Measurements from ENCODE around the gene CIRBP. TPM values are rescaled to one million over a fixed set of nuclear protein-coding genes. Genes with fewer than 3 reads are reported as not detected.

Gene CIRBP
- polyA plus RNA-seq, 3 donors, result 778 to 993 (median 799) TPM

DNA sequence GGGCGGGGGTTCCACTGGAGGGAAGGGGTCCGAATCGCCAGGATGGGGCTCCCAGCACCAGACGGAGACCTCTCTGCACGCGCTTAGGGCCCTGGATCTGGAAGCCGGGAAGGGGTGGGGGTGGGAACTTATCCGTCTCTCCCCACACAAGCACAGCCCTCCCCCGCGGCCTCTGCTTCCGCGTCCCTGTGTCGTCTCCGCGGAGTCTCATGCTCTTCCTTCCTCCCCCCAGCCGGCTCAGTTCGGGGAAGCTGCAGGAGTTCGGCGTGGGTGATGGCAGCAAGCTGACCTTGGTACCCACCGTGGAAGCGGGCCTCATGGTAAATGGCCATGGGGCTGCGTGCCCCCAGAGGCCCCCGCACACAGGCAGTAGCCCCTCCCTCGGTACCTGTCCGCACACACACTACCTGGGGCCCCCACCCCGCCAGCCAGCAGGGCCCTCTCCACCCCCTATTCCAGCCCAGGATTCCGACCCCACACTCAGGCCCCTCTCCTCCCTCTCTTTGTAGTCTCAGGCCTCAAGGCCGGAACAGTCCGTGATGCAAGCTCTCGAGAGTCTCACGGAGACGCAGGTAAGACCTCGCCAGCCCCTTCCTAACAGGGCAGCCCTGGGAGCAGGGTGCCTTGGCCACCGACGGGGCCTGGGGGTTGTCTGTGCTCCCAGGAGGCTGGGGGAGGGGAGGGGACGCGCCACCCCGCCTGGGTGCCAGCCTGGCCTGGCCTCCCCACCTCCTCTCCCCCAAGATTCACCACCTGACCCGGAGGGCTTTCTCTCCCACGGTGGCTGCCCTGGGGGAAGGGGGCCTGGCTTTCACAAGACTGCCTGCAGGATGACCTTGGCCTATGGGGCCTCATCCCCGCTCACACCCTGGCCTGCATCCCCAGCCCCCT lies 17.6 kb upstream of the CIRBP start:
- no peak for DNase-seq

- DNase-seq, result no peak
Observed at GRCh38 chr19:1252221-1252820, 16.8 kb upstream of the CIRBP start.

GRCh38 chr19:1252821-1253513 lies 16.2 kb upstream of the CIRBP start:
- DNase-seq, result no peak

DNA sequence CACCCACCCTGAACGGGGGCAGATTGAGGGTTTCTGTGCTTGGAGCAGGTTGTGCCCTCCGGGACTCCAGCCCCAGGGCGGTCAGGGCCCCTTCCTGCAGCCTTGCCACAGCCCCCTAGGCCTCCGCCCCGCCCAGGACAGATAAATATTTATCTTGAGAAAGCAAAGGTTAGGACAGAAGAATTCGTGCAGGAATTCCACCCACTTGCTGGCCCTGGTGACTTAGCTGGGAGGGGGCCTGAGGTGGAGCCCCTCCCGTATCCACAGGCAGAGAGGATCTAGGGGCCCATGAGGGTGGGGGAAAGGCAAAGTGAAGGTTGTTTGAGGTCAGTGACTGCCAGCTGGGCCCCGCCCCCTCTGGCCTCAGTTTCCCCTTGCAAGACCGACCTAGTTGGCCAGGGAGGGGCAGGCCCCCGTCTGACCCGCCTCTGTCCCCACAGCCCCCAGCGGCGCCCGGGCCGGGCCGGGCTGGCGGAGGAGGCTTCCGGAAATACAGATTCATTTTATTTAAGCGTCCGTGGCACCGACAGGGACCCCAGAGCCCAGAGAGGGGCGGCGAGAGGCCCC lies 15.5 kb upstream of the CIRBP start:
- DNase-seq, result no peak

DNA sequence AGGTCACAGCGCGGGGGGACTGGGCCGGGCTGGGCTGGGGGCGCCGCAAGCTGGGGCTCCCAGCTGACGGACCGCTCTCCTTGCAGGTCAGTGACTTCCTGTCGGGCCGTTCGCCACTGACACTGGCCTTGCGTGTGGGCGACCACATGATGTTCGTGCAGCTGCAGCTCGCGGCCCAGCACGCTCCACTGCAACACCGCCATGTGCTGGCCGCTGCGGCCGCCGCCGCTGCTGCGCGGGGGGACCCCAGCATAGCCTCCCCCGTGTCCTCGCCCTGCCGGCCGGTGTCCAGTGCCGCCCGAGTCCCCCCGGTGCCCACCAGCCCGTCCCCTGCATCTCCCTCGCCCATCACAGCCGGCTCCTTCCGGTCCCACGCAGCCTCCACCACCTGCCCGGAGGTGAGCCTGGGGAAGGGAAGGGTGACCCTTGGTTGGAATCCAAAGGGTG lies 15.0 kb upstream of the CIRBP start:
- DNase-seq, result no peak

DNA sequence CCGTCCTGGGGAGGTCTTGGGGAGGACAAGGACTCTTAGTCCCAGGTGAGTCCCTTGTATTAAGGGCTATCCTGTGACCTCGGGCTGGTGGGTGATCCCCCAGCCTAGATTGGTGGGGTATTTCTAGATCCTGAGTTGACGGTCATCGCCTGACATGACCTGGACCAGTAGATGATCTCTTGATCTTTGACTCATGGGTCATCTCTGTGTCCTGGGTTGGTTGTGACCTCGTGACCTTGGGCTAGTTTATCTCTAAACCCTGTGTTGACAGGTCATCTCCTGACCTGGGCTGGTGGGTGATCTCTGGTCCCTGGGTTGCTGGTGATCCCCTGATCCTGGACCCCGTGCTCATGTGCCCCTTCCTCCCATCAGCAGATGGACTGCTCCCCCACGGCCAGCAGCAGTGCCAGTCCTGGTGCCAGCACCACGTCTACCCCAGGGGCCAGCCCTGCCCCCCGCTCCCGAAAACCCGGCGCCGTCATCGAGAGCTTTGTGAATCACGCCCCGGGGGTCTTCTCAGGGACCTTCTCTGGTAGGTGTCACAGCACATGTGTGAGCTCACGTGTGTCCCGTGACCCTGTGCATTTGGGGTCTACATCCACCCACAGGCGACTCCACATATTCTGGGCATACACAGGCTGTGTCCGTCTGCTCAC lies 14.5 kb upstream of the CIRBP start:
- no peak for DNase-seq

- no peak for DNase-seq
Observed at GRCh38 chr19:1255186-1256161, 13.7 kb upstream of the CIRBP start.

- no peak for DNase-seq
Observed at GRCh38 chr19:1256646-1257474, 12.3 kb upstream of the CIRBP start.

DNA sequence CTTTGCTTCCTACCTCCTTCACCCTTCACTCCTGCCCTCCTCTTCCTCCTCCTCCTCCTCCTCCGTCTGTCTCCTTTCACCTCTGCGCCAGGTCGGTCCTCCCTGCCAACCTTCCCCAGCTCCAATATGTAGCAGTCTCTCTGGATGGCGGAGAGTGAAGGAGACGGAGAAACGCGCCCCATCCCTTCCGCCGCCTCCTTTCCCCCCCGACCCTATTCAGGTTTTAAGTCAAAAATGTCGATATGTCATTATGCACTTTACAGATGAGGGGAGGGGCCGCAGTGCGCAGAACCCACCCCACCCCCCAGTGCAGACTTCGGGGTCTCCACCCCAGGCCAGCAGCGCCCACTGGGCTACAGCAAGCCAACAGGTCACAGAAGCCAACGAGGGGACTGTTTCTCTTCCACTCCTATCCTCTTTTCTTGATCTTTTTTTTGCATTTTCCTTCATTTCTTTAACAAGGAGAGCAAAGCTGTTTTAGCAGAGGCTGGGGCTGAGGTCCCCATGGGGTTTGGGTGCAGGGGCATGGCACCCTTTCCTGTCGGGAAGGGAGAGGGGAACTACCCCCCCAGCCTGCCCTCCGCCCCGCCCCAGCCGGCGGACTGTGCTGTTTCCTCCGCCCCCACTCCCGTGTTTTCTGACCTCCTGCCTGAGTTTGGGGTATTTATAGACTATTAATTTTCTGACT lies 11.5 kb upstream of the CIRBP start:
- DNase-seq, result no peak

GRCh38 chr19:1258163-1258492 lies 11.0 kb upstream of the CIRBP start:
- no peak for DNase-seq

DNA sequence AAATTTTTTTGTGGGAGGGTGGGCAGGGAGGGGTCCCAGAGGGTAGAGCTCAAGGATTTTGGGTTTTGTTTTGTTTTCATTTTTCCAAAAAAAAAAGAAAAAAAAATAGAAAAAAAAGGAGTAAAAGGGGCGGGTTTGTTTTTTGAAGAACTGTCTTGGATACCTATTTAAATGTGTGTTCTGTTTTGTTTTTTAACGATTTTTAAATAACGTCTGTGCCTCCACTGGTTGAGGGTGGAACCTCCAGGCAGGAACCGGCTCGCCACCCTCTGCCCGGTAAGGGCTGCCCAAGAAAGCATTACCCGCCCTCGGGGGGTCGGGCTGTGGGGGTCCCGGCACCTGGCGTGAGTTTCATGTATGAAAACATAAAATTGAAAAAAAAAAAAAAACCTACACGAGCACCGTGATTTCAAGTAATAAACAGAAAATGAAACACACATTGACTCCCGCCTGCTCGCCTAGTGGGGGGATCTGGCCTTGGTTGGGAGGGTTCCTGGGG lies 10.4 kb upstream of the CIRBP start:
- DNase-seq, result no peak

GRCh38 chr19:1259206-1259875 lies 9.8 kb upstream of the CIRBP start:
- no peak for DNase-seq

DNA sequence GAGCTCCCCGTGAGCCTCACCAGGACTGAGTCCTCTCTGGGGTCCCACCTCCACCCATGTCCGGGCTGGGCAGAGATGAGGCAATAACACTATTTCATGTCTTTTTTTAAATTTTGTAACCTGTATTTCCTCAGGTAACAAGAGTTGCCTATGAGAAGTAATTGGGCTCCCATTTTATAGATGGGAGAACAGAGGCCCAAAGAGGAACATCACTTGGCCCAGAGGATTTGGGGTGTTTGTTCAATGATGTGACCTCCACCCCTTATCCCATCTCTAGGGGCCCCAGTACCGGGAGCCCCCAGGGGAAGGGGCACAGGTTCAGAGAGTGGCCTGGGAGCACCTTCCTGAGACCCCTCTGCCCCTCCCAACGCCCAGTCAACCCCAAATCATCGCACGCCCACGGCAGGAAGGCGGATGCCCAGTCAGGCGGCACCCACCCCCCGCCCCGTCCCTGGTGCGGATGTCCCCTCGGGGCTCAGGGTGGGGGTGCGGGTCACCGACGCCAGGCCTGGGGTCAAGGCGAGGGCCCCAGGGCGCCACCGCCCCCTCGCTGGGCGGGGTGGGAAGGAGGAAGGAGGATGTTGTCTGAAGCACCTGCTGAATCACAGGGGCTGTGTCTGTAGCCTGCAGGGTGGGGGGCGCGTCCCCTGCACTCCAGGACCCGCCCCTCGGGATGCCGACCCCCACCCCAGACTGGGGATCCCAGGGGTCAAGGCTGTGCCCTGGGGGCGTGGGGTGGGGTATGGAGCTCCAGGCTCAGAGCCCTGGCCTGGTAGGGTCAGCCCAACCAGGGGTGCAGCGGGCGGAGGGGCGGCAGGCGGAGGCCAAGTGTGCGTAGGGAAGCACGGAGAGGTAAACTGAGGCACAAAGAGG lies 9.0 kb upstream of the CIRBP start:
- no peak for DNase-seq

- peak; percentile 95 for DNase-seq
Observed at GRCh38 chr19:1260749-1261537, 8.2 kb upstream of the CIRBP start.

- no peak for DNase-seq
Observed at GRCh38 chr19:1261538-1261797, 7.7 kb upstream of the CIRBP start.

GRCh38 chr19:1261798-1262622 lies 7.1 kb upstream of the CIRBP start:
- DNase-seq, result no peak
